SK-N-SH (cell line): ENCODE results near the gene RWDD4. TPM values are rescaled to one million over a fixed set of nuclear protein-coding genes. Genes with fewer than 3 reads are reported as not detected.

Experiments used
- CTCF ChIA-PET: fragments of 300-600, 350-600 bp; formaldehyde crosslinking; extraction: SDS; loops from one replicate; lab custom pipeline; 2021; lab: Yijun Ruan, JAX
- POLR2A ChIA-PET: fragments of 350-600 bp; sonication (Branson Sonifier 250); formaldehyde crosslinking; extraction: SDS; loops from one replicate; lab custom pipeline; 2020; ENCODE audit warnings: antibody characterized with exemption, inconsistent platforms; lab: Yijun Ruan, JAX
- DNase-seq: peaks from one replicate; pipeline ENCODE4 v3.0.0; 2012
- H2AFZ ChIP-seq: fragments of 200-600 bp; sonication (generic); 2 replicates; pipeline ENCODE4 v1.8.1; 2016; ENCODE audit warnings: antibody characterized with exemption, mild to moderate bottlenecking, low read depth
- H3F3A ChIP-seq: fragments of 200-600 bp; sonication (generic); replicated peaks from 2 replicates; pipeline ENCODE3; 2016; ENCODE audit warnings: antibody characterized with exemption, mild to moderate bottlenecking; ENCODE audit not compliant: insufficient read depth
- H3K27ac ChIP-seq, 2 experiments: fragments of 200-500 bp in 1 of 2; fragments of 200-600 bp in 1 of 2; sonication (Bioruptor generic) in 1 of 2; sonication (generic), shearing (Covaris generic) in 1 of 2; 2 replicates each; pipeline versions ENCODE4 v1.5.1 to v1.6.1; 2014 to 2016; ENCODE audit warnings: low read depth in 2 of 2, inconsistent platforms in 1 of 2, low read length in 1 of 2, mild to moderate bottlenecking in 1 of 2, mixed read lengths in 1 of 2
- H3K27me3 ChIP-seq: fragments of 200-600 bp; sonication (generic), shearing (Covaris generic); 2 replicates; pipeline ENCODE4 v1.6.1; 2016; ENCODE audit warnings: mixed run types; ENCODE audit not compliant: insufficient read depth
- H3K36me3 ChIP-seq, 2 experiments: fragments of 200-500 bp in 1 of 2; fragments of 200-600 bp in 1 of 2; sonication (Bioruptor generic) in 1 of 2; sonication (generic) in 1 of 2; replicated peaks in 1 of 2; 2 replicates each; pipeline versions ENCODE3 to v1.5.1; 2014 to 2016; ENCODE audit warnings: low read length in 1 of 2, mild to moderate bottlenecking in 1 of 2; ENCODE audit not compliant: insufficient read depth in 2 of 2, control insufficient read depth in 1 of 2
- H3K4me1 ChIP-seq, 2 experiments: fragments of 200-500 bp in 1 of 2; fragments of 200-600 bp in 1 of 2; sonication (Bioruptor generic) in 1 of 2; sonication (generic), shearing (Covaris generic) in 1 of 2; 2 replicates each; pipeline versions ENCODE4 v1.5.1 to v1.6.1; 2014 to 2016; ENCODE audit warnings: low read depth in 1 of 2, low read length in 1 of 2, mixed run types in 1 of 2; ENCODE audit not compliant: insufficient read depth in 2 of 2, control insufficient read depth in 1 of 2
- H3K4me2 ChIP-seq: fragments of 200-600 bp; sonication (generic), shearing (Covaris generic); 2 replicates; pipeline ENCODE4 v1.6.1; 2017; ENCODE audit warnings: mixed run types
- H3K4me3 ChIP-seq, 2 experiments: fragments of 200-500 bp in 1 of 2; fragments of 200-600 bp in 1 of 2; sonication (Bioruptor generic) in 1 of 2; sonication (generic), shearing (Covaris generic) in 1 of 2; 2 replicates each; pipeline versions ENCODE4 v1.5.1 to v1.8.1; 2014 to 2016; ENCODE audit warnings: low read depth in 2 of 2, inconsistent platforms in 1 of 2, low read length in 1 of 2, mild to moderate bottlenecking in 1 of 2, mixed read lengths in 1 of 2, moderate library complexity in 1 of 2
- H3K79me2 ChIP-seq: fragments of 200-600 bp; sonication (generic); 2 replicates; pipeline ENCODE4 v1.8.1; 2017; ENCODE audit warnings: mild to moderate bottlenecking; ENCODE audit not compliant: insufficient read depth
- H3K9ac ChIP-seq: fragments of 200-600 bp; sonication (generic); 2 replicates; pipeline ENCODE4 v1.6.1; 2017; ENCODE audit warnings: mixed run types
- H3K9me2 ChIP-seq: fragments of 200-600 bp; sonication (generic); 2 replicates; pipeline ENCODE4 v1.6.1; 2017; ENCODE audit warnings: mixed run types
- H3K9me3 ChIP-seq: fragments of 200-600 bp; sonication (generic); 2 replicates; pipeline ENCODE4 v1.6.1; 2017; ENCODE audit warnings: mixed run types, mild to moderate bottlenecking, moderate library complexity
- H4K20me1 ChIP-seq: fragments of 200-600 bp; sonication (generic); 2 replicates; pipeline ENCODE4 v1.6.1; 2017; ENCODE audit warnings: mild to moderate bottlenecking, mixed run types; ENCODE audit not compliant: insufficient read depth
- CHD2 ChIP-seq: fragments of 150-350 bp; IDR thresholded peaks from 2 replicates; pipeline ENCODE4 v1.6.1; 2018; ENCODE audit warnings: low read length; ENCODE audit not compliant: partially characterized antibody
- ELF1 ChIP-seq: IDR thresholded peaks from 2 replicates; pipeline ENCODE4 v1.4.0; 2012
- EP300 ChIP-seq, 2 experiments: IDR thresholded peaks; 2 replicates each; pipeline versions ENCODE4 v1.4.0 to v1.6.1; 2012; ENCODE audit warnings: borderline replicate concordance in 1 of 2, low read depth in 1 of 2, low read length in 1 of 2
- FOXJ3 ChIP-seq: sonication (generic); formaldehyde crosslinking; IDR thresholded peaks from 2 replicates; pipeline ENCODE4 v1.5.1; 2020; ENCODE audit warnings: mild to moderate bottlenecking, missing genetic modification reagents
- GABPA ChIP-seq: IDR thresholded peaks from 2 replicates; pipeline ENCODE4 v1.4.0; 2012; ENCODE audit warnings: low read depth, mild to moderate bottlenecking
- GATA2 ChIP-seq: sonication (generic); formaldehyde crosslinking; IDR thresholded peaks from 2 replicates; pipeline ENCODE4 v1.5.0; 2020; ENCODE audit warnings: mild to moderate bottlenecking, missing genetic modification reagents
- MEF2A ChIP-seq: IDR thresholded peaks from 2 replicates; pipeline ENCODE4 v1.4.0; 2012; ENCODE audit warnings: low read depth, borderline replicate concordance
- NFIC ChIP-seq: IDR thresholded peaks from 2 replicates; pipeline ENCODE4 v1.4.0; 2012; ENCODE audit warnings: borderline replicate concordance
- PBX3 ChIP-seq: IDR thresholded peaks from 2 replicates; pipeline ENCODE4; 2012
- POLR2AphosphoS5 ChIP-seq: IDR thresholded peaks from 2 replicates; pipeline ENCODE4 v1.6.1; 2012; ENCODE audit warnings: low read depth, low read length
- RAD21 ChIP-seq: IDR thresholded peaks from 2 replicates; pipeline ENCODE4 v1.6.1; 2012; ENCODE audit warnings: mild to moderate bottlenecking, low read length
- REST ChIP-seq: IDR thresholded peaks from 2 replicates; pipeline ENCODE4 v1.6.1; 2012; ENCODE audit warnings: mild to moderate bottlenecking, low read depth, low read length, moderate library complexity
- TCF12 ChIP-seq: IDR thresholded peaks from 2 replicates; pipeline ENCODE4 v1.4.0; 2012
- TEAD4 ChIP-seq: IDR thresholded peaks from 2 replicates; pipeline ENCODE4 v1.4.0; 2012; ENCODE audit warnings: mild to moderate bottlenecking, borderline replicate concordance; ENCODE audit not compliant: insufficient read depth
- USF2 ChIP-seq: fragments of 150-350 bp; IDR thresholded peaks from 2 replicates; pipeline ENCODE4 v1.6.1; 2017; ENCODE audit warnings: antibody characterized with exemption, low read length, low read depth, borderline replicate concordance
- WGBS: methylation state at CpG from one replicate; pipeline ENCODE4 v1.1.6; 2017; ENCODE audit warnings: low lambda C conversion rate; 5-methylcytosine and 5-hydroxymethylcytosine counted together
- polyA plus RNA-seq, 3 experiments: library from polyadenylated mRNA; depleted of rRNA; stranded (reverse); fragments of >200 nt; gene quantifications; 2 replicates each; pipeline ENCODE4 v1.2.3, GENCODE V29; 2012
- TF ChIP-seq, protein P1 (sequence below): IDR thresholded peaks from 2 replicates; pipeline ENCODE4 v1.4.0; 2012; ENCODE audit warnings: low read depth
- TF ChIP-seq, protein P2 (sequence below): fragments of 150-350 bp; IDR thresholded peaks from 2 replicates; pipeline ENCODE4 v1.6.1; 2016; ENCODE audit warnings: mild to moderate bottlenecking, low read depth, low read length

RWDD4 gene
- polyA plus RNA-seq, 1 of the 3 experiments (the other 2 are of a cell fraction) = 7.7 TPM

DNA sequence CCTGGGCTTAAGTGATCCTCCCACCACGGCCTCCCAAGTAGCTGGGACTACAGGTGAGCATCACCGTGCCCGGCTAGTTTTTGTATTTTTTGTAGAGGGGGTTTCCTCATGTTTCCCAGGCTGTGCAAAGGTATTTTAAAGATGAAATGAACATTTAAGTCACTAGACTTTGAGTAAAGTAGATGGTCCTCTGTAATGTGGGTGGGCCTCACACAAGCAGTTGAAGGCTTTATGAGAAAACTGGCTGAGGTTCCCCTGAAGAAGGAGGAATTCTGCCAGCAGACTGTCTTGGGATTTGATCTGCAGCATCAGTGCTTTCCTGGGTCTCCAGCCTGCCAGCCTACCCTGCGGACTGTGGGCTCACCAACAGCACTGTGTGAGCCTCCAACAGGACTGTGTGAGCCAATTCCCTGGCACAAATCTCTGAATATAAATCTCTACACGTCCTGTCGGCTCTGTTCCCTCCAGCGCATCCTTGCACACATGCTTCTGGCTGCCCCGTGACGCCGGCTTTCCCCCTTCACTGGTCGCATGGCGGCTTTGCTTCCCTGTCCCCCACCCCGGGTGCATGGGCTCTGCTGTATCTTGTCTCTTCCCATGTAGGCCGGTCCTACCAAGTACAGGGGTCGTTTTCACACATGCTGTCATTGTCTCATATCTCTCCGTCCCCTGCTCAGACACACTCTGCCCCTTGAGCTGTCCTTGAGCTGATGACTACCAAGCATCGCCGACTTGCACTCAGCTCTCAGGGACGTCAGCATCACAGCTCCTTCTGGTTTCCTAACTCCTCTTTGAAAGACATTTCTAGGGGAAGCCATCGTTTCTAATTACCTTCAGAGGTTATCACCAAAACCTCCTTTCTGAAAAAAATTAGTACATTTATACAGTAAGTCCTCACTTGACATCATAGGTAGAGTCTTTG, 46.4 kb downstream of the RWDD4 start:
- Histone ChIP-seq H3K4me1 (no peaks in the 10 kb centered on the region), H3K9me2 (no peaks in the 10 kb centered on the region), H3K9me3 (no peaks in the 10 kb centered on the region), H3K27me3 (no peaks in the 10 kb centered on the region), H3K79me2 (no peaks in the 10 kb centered on the region), H3K4me3 (no peak overlapping the region), H3K36me3 (no peaks in the 10 kb centered on the region), H3K27ac (no peak overlapping the region), H3K4me2 (no peak overlapping the region), H3K9ac (no peak overlapping the region), H3F3A (no peaks in the 10 kb centered on the region), H2AFZ (no peak overlapping the region), H4K20me1 (no peaks in the 10 kb centered on the region)
- ChIA-PET POLR2A (no interaction called here), CTCF (interaction anchor here (0.6 to 1.7 kb wide), 3 partner anchors 10 to 12 kb away, joined by 3 to 5 read pairs (median 3); no protein-coding TSS in a partner anchor)
- no peak for DNase-seq
- TF ChIP-seq CHD2 = no peak
- no peak for TF ChIP-seq MEF2A
- no peak for TF ChIP-seq TEAD4
- TF ChIP-seq ELF1 = no peak
- 76% methylated on average over 20 of the region's 20 CpGs for WGBS

GRCh38 chr4:183611210-183611830, 47.7 kb downstream of the RWDD4 start:
- H3K9ac ChIP-seq = no peak overlapping the region
- ChIA-PET CTCF (interaction anchor here (0.6 to 1.0 kb wide), 2 partner anchors 10 to 12 kb away, joined by 3 read pairs; no protein-coding TSS in a partner anchor), POLR2A (no interaction called here)
- H3F3A ChIP-seq = no peaks in the 10 kb centered on the region
- no peaks in the 10 kb centered on the region for H3K9me2 ChIP-seq
- no peak for DNase-seq
- H3K4me1 ChIP-seq = no peaks in the 10 kb centered on the region
- no peak overlapping the region for H3K4me3 ChIP-seq
- no peaks in the 10 kb centered on the region for H3K9me3 ChIP-seq
- no peak overlapping the region for H3K4me2 ChIP-seq
- no peak overlapping the region for H3K27ac ChIP-seq
- H2AFZ ChIP-seq = no peak overlapping the region
- H3K79me2 ChIP-seq = no peaks in the 10 kb centered on the region
- no peaks in the 10 kb centered on the region for H4K20me1 ChIP-seq
- H3K27me3 ChIP-seq = no peaks in the 10 kb centered on the region
- WGBS = 93% methylated on average over 15 of the region's 15 CpGs
- no peaks in the 10 kb centered on the region for H3K36me3 ChIP-seq
- TF ChIP-seq POLR2AphosphoS5 = no peak
- TF ChIP-seq FOXJ3 = no peak
- TF ChIP-seq TCF12 = no peak
- TF ChIP-seq CHD2 = no peak
- no peak for TF ChIP-seq GATA2 (CRISPR knock-in tag)
- no peak for TF ChIP-seq GABPA
- no peak for TF ChIP-seq EP300 (IDR thresholded peaks at IDR 0.05; ENCODE audit: borderline replicate concordance in 1 of 2, low read depth in 1 of 2, low read length in 1 of 2)
- TF ChIP-seq RAD21 = no peak
- TF ChIP-seq NFIC = no peak
- TF ChIP-seq, protein P1, sequence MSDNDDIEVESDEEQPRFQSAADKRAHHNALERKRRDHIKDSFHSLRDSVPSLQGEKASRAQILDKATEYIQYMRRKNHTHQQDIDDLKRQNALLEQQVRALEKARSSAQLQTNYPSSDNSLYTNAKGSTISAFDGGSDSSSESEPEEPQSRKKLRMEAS = no peak
- TF ChIP-seq REST = no peak
- TF ChIP-seq, protein P2, sequence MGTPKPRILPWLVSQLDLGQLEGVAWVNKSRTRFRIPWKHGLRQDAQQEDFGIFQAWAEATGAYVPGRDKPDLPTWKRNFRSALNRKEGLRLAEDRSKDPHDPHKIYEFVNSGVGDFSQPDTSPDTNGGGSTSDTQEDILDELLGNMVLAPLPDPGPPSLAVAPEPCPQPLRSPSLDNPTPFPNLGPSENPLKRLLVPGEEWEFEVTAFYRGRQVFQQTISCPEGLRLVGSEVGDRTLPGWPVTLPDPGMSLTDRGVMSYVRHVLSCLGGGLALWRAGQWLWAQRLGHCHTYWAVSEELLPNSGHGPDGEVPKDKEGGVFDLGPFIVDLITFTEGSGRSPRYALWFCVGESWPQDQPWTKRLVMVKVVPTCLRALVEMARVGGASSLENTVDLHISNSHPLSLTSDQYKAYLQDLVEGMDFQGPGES = no peak
- no peak for TF ChIP-seq USF2
- TF ChIP-seq PBX3 = no peak
